ENCODE data around the gene GPR153.

GPR153 gene

GRCh38 chr1:6268415-6268814 is 7.5 kb upstream of the GPR153 start:
- no peak for DNase-seq

DNA sequence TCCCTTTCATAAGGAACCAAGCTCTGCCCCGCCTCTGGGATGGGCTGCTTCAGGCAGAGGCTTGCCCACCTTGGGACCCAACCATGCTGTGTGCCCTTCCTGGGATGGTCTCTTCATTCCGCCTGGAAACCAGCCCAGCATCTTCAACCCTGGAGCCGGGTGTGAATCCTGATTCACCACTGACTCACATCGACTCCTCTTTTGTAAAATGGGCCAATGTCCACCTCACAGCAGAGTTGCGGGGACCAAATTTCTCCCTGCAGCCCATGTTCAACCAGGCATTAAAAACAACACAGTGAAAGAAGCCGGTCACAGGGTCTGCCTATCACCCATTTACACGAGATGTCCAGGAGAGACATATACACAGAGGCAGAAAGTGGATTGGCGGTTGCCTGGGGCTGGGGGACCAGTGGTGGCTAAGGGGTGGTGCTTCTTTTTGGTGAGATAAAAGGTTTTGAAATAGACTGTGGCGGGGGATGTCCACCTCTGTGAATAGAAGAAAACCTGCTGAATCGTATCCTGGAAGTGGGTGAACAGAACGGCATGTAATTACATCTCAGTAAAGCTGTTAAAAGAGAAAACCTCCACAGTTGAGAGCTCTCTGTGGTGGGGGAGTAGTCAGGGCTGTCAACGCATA is 6.9 kb upstream of the GPR153 start:
- no peak for DNase-seq

DNA sequence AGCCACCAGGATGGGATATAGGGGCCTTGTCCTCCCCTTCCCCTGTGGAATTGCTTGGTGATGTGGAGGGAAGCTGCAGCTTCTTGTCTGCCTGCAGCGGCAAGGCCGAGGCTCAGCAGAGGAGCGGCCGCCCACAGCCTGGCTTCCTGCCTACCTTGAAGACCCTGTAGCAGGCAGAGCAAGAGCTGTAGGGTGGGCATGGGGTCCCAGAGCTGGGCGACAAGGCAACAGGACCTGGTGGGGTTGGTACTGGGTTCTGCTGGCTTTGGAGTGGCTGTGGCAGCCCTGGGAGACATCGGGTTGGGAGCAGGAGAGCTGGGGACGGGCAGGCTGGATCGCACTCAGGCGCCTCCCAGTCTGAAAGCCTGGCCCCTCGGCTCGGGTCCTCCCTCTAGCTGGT is 5.7 kb upstream of the GPR153 start:
- no peak for DNase-seq

- DNase-seq = no peak
These were observed 4.3 kb upstream of the GPR153 start for GRCh38 chr1:6265151-6265550.

- no peak for DNase-seq
These were observed 2.8 kb upstream of the GPR153 start for GRCh38 chr1:6263716-6264115.

GRCh38 chr1:6262555-6263420 is 1.9 kb upstream of the GPR153 start:
- no peak for DNase-seq

- no peak for DNase-seq
These were observed 707 bp upstream of the GPR153 start for GRCh38 chr1:6261615-6261995.

GRCh38 chr1:6260433-6260934 is 414 bp downstream of the GPR153 start:
- DNase-seq = no peak

GRCh38 chr1:6259491-6260362 is 1.2 kb downstream of the GPR153 start:
- no peak for DNase-seq

DNA sequence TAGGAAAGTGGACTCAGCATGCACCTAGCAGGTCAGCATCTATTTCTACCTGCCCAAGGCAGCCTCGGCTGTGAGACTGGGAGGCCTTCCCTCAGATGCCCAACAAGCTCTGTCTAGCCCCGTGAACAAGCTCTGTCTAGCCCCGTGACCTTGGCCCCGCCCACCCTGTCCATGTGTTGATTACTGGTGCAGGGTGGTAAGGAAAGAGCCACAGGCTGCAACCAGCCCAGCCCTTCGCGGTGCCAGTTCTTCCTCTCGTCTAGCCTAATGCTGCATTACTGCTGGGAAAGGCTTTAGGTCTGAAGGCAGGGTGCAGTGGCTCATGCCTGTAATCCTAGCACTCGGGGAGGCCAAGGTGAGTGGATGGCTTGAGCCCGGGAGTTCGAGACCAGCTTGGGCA is 2.2 kb downstream of the GPR153 start:
- no peak for DNase-seq

DNA sequence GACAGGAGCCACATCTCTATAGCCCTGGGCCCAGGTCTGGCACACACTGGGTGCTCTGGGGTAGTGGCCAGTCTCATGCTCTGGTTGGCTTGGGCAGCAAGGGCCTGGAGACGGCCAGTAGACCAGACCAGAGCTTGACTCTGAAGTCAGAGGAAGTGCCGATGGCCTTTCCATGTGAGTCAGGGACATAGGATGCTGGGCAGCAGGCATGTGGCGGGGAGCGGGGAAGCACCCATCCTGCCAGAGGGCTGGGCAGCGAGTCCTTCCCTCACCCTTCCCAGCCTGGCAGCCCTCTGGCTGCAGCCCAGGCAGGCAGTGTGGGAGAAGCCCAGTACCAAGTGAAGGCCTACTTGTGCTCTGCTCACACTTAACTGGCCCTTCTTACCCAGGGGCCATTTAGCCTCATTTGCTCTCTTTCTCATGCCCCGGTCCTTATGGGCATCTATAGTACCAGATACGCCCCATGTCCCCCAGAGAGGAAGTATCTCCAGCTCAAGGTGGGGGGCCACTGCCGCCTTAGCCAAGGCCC is 3.3 kb downstream of the GPR153 start:
- no peak for DNase-seq

DNA sequence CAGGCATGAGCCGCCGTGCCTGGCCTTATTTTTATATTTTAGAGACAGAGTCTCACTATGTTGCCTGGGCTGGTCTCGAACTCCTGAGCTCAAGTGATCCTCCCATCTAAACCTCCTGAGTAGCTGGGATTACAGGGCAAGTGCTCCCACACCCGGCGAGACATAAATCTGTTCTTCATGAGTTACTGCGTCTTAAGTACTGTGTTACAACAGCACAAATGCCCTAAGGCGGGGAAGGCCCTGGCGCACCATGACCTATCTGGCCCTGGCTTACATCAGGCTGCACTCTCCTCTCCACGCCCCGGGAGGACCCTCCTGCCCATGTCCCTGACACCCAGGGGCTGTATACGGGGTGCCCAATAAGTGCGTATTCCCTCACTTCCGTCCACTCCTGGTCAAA is 4.3 kb downstream of the GPR153 start:
- no peak for DNase-seq

- no peak for DNase-seq
These were observed 6.2 kb downstream of the GPR153 start for GRCh38 chr1:6254691-6255090.

DNA sequence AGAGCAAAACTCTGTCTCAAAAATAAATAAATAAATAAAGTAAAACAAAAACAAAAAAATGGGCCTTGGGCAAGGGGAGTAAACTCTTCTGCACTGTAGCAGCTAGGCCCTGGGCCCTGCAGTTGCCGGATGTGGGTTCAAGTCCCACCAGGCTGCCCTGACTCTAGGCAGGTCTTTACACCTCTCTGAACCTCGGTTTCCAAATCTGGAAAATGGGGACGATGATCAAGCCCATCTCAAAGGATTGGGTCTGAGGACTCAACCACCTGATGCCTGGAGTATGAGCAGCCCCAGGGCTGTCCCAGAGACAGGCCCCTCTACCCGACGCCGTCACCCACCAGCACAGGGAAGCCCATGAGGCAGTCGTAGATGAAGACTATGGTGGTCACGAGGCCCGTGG is 7.5 kb downstream of the GPR153 start:
- no peak for DNase-seq

DNA sequence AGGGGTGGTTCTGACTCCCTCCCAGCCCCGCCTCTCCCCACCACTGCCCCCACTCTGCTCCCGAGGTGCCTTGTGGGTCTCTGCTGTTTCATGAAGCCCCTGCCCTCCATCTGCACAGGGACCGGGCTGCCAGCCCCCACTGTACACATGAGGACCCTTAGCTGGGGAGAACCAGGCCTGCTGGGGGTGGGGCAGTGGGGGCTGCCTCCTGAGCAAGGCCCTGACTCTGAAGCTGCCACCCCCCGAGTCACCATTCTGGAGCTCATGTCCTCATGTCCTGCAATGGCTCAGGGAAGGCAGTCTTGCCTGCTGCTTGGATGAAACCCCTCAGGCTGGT is 8.6 kb downstream of the GPR153 start:
- no peak for DNase-seq

- DNase-seq = no peak
These were observed 9.1 kb downstream of the GPR153 start for GRCh38 chr1:6251681-6252373.

DNA sequence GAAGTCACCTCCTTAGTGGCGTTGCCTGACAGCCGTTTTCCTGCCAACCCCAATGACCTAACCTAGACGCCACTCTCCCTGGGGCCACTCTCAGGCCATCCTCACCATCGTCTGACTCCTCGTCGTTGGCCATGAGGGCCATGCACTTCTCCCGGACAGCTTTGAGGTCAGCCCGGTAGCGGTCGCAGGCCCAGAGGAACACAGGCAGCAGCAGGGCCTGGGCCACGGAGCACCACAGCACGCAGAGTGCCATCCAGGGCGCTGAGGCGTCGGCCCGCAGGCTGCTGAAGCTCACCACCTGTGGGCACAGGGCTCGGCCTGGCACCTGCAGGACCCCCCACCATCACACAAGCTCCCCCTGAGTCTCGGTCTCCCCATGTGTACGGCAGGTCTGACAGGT is 9.7 kb downstream of the GPR153 start:
- DNase-seq = no peak

- DNase-seq = no peak
These were observed 10.9 kb downstream of the GPR153 start for GRCh38 chr1:6249739-6250689.

- no peak for DNase-seq
These were observed 11.8 kb downstream of the GPR153 start for GRCh38 chr1:6248932-6249738.

DNA sequence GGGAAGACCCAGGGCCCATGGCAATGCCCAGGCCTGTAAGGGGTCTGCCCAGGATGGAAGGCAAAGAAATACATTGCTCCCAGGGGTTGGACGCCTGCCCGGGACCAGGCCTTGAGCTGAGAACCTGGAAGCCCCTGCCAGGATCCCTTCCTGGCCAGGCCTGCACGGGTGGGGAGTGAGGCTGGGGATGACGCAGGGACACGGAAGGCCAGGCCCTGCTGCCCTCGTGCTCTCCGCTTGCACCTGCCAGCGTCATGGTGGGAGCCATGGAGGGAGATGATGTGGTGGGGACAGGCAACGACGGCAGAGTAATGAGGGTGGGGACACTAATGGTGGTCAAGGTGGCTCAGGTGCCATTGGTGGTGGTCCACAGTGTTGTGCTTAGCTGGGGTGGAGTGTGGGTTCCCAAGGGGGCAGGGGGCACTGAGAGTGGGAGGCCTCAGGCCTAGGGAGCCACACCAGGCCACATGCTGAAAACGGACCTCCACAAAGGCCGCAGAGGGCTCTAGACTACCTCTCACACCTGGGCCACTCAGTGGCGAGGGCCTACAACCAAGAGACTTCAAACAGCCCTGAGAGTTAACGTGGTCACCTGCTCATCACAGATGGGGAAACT is 12.6 kb downstream of the GPR153 start:
- DNase-seq = no peak

Data from NCI-H1092 treated with DMSO at 0.1 percent for 48 hours (cell line).